H9 (cell line): ENCODE data around the gene MASP2. TPM values are rescaled to one million over a fixed set of nuclear protein-coding genes. Genes with fewer than 3 reads are reported as not detected.

Experiments
- DNase-seq: peaks from one replicate; pipeline ENCODE4 v3.0.0-alpha.2; 2017
- H2AFZ ChIP-seq: one replicate; pipeline ENCODE4 v1.6.1; 2013; ENCODE audit warnings: mild to moderate bottlenecking, low read length, control low read depth, moderate library complexity
- H2AK5ac ChIP-seq: 2 replicates; pipeline ENCODE4 v1.6.1; 2013; ENCODE audit warnings: low read length, control low read depth, mixed read lengths; ENCODE audit not compliant: insufficient read length
- H2BK120ac ChIP-seq: one replicate; pipeline ENCODE4 v1.6.1; 2013; ENCODE audit warnings: low read depth, mild to moderate bottlenecking, low read length, control low read depth, inconsistent platforms; ENCODE audit not compliant: poor library complexity, severe bottlenecking
- H2BK12ac ChIP-seq: 2 replicates; pipeline ENCODE4 v1.6.1; 2013; ENCODE audit warnings: low read length, control low read depth, mixed read lengths, low read depth; ENCODE audit not compliant: insufficient read length
- H2BK15ac ChIP-seq: 2 replicates; pipeline ENCODE4 v1.6.1; 2013; ENCODE audit warnings: low read depth, low read length, control low read depth
- H2BK20ac ChIP-seq: one replicate; pipeline ENCODE4 v1.6.1; 2013; ENCODE audit warnings: low read depth, mild to moderate bottlenecking, low read length, control low read depth, inconsistent platforms; ENCODE audit not compliant: poor library complexity, severe bottlenecking
- H2BK5ac ChIP-seq: 2 replicates; pipeline ENCODE4 v1.6.1; 2013; ENCODE audit warnings: low read length, control low read depth, mixed read lengths; ENCODE audit not compliant: insufficient read length
- H3K14ac ChIP-seq: 2 replicates; pipeline ENCODE4 v1.6.1; 2013; ENCODE audit warnings: low read length, control low read depth; ENCODE audit not compliant: insufficient read depth
- H3K18ac ChIP-seq: 2 replicates; pipeline ENCODE4 v1.6.1; 2013; ENCODE audit warnings: low read depth, mild to moderate bottlenecking, mixed read lengths, low read length, control low read depth; ENCODE audit not compliant: insufficient read length
- H3K23ac ChIP-seq: 2 replicates; pipeline ENCODE4 v1.6.1; 2013; ENCODE audit warnings: low read length, control low read depth, mixed read lengths, low read depth; ENCODE audit not compliant: insufficient read length
- H3K23me2 ChIP-seq: 2 replicates; pipeline ENCODE4 v1.6.1; 2013; ENCODE audit warnings: low read depth, mild to moderate bottlenecking, mixed read lengths, low read length, control low read depth; ENCODE audit not compliant: insufficient read length, poor library complexity, severe bottlenecking
- H3K27ac ChIP-seq: 2 replicates; pipeline ENCODE4 v1.5.1; 2013; ENCODE audit warnings: low read length, control low read depth, mixed read lengths, low read depth; ENCODE audit not compliant: insufficient read length
- H3K27me3 ChIP-seq: 2 replicates; pipeline ENCODE4 v1.6.1; 2013; ENCODE audit warnings: low read length, control low read depth, inconsistent platforms; ENCODE audit not compliant: insufficient read depth
- H3K4ac ChIP-seq: 2 replicates; pipeline ENCODE4 v1.6.1; 2013; ENCODE audit warnings: low read depth, mild to moderate bottlenecking, control low read depth, inconsistent platforms, low read length, moderate library complexity
- H3K4me1 ChIP-seq: 2 replicates; pipeline ENCODE4 v1.6.1; 2013; ENCODE audit warnings: low read length, control low read depth, inconsistent platforms; ENCODE audit not compliant: insufficient read depth
- H3K4me2 ChIP-seq: 2 replicates; pipeline ENCODE4 v1.6.1; 2013; ENCODE audit warnings: low read length, control low read depth, mixed read lengths; ENCODE audit not compliant: insufficient read length, insufficient read depth
- H3K56ac ChIP-seq: 2 replicates; pipeline ENCODE4 v1.6.1; 2013; ENCODE audit warnings: low read depth, mild to moderate bottlenecking, mixed read lengths, low read length, control low read depth; ENCODE audit not compliant: insufficient read length
- H3K79me1 ChIP-seq: 2 replicates; pipeline ENCODE4 v1.6.1; 2013; ENCODE audit warnings: low read depth, mild to moderate bottlenecking, moderate library complexity, low read length, control low read depth, inconsistent platforms; ENCODE audit not compliant: insufficient read depth, poor library complexity, severe bottlenecking
- H3K79me2 ChIP-seq: 2 replicates; pipeline ENCODE4 v1.6.1; 2013; ENCODE audit warnings: low read length, control low read depth, inconsistent platforms; ENCODE audit not compliant: insufficient read depth
- H3K9ac ChIP-seq: 2 replicates; pipeline ENCODE4 v1.6.1; 2013; ENCODE audit warnings: low read length, control low read depth, mixed read lengths; ENCODE audit not compliant: insufficient read length; ENCODE audit errors: extremely low read depth
- H3K9me3 ChIP-seq: one replicate; pipeline ENCODE4 v1.6.1; 2013; ENCODE audit warnings: low read depth, low read length, inconsistent platforms; ENCODE audit not compliant: control insufficient read depth
- H3T11ph ChIP-seq: one replicate; pipeline ENCODE4 v1.6.1; 2013; ENCODE audit warnings: mild to moderate bottlenecking, low read length, control low read depth, inconsistent platforms
- H4K20me1 ChIP-seq: one replicate; pipeline ENCODE4 v1.6.1; 2013; ENCODE audit not compliant: control insufficient read depth, insufficient read length, insufficient read depth
- H4K5ac ChIP-seq: 2 replicates; pipeline ENCODE4 v1.6.1; 2013; ENCODE audit warnings: low read depth, mild to moderate bottlenecking, mixed read lengths, low read length, control low read depth; ENCODE audit not compliant: insufficient read length
- H4K8ac ChIP-seq: replicated peaks from 2 replicates; pipeline ENCODE4 v1.6.1; 2013; ENCODE audit warnings: low read length, control low read depth, mixed read lengths, low read depth; ENCODE audit not compliant: insufficient read length
- H4K91ac ChIP-seq: 2 replicates; pipeline ENCODE4 v1.6.1; 2013; ENCODE audit warnings: low read depth, mild to moderate bottlenecking, moderate library complexity, mixed read lengths, low read length, control low read depth; ENCODE audit not compliant: insufficient read length
- H3K27ac Mint-ChIP-seq, 3 experiments: 2 replicates in 2 of 3; 3 replicates in 1 of 3; pipeline ENCODE4 v1.8.0; 2020 to 2021; ENCODE audit warnings: mixed read lengths in 3 of 3, mild to moderate bottlenecking in 1 of 3, moderate library complexity in 1 of 3
- H3K27me3 Mint-ChIP-seq: 2 replicates; pipeline ENCODE4 v1.8.0; 2021; ENCODE audit warnings: low read depth, mild to moderate bottlenecking, moderate library complexity, mixed read lengths
- H3K36me3 Mint-ChIP-seq, 3 experiments: 2 replicates in 2 of 3; 3 replicates in 1 of 3; pipeline ENCODE4 v1.8.0; 2020 to 2021; ENCODE audit warnings: low read depth in 3 of 3, mixed read lengths in 3 of 3; ENCODE audit not compliant: insufficient read depth in 1 of 3
- H3K4me1 Mint-ChIP-seq, 2 experiments: 2 replicates each; pipeline ENCODE4 v1.8.0; 2020; ENCODE audit warnings: mixed read lengths in 2 of 2
- H3K4me3 Mint-ChIP-seq, 2 experiments: 2 replicates in 1 of 2; 3 replicates in 1 of 2; pipeline ENCODE4 v1.8.0; 2020 to 2021; ENCODE audit warnings: mild to moderate bottlenecking in 2 of 2, mixed read lengths in 2 of 2, moderate library complexity in 1 of 2
- H3K9me3 Mint-ChIP-seq, 2 experiments: 2 replicates in 1 of 2; 3 replicates in 1 of 2; pipeline ENCODE4 v1.8.0; 2020; ENCODE audit warnings: mild to moderate bottlenecking in 2 of 2, mixed read lengths in 2 of 2, moderate library complexity in 1 of 2
- CTCF ChIP-seq: fragments of 200-600 bp; sonication (generic); conservative IDR thresholded peaks from 3 replicates; pipeline ENCODE4 v1.8.0; 2021; ENCODE audit warnings: antibody characterized with exemption, mild to moderate bottlenecking
- WGBS: extraction: QIAGEN DNeasy Blood & Tissue Kit; methylation state at CpG from one replicate; pipeline ENCODE4 v1.1.7; 2013; ENCODE audit warnings: missing lambda C conversion rate, low lambda C conversion rate, mixed read lengths; ENCODE audit not compliant: insufficient read length; ENCODE audit errors: extremely low coverage; 5-methylcytosine and 5-hydroxymethylcytosine counted together
- total RNA-seq: library from RNA; stranded (reverse); gene quantifications from 2 replicates; pipeline ENCODE4 v1.2.1, GENCODE V29; 2021

Gene MASP2
- total RNA-seq, 1 experiment from 2014 or later = 0.46 TPM

GRCh38 chr1:11061652-11062365, 14.8 kb upstream of the MASP2 start:
- Histone ChIP-seq H2BK120ac (no peak overlapping the region), H4K91ac (no peak overlapping the region), H3K9ac (no peak overlapping the region), H3K4ac (no peak overlapping the region), H2BK15ac (no peak overlapping the region), H2BK5ac (no peak overlapping the region), H3K27me3 (no peaks in the 10 kb centered on the region), H3T11ph (no peak overlapping the region), H3K18ac (no peak overlapping the region), H2BK12ac (no peak overlapping the region), H3K79me1 (no peaks in the 10 kb centered on the region), H2AFZ (no peak overlapping the region), H3K23me2 (peaks cover 7% of the 10 kb centered on the region), H4K8ac (no peak overlapping the region), H2AK5ac (no peak overlapping the region), H3K4me2 (no peak overlapping the region), H3K79me2 (peaks cover 2% of the 10 kb centered on the region; the same call in 1 of the 2 replicates), H4K5ac (no peak overlapping the region), H3K9me3 (no peaks in the 10 kb centered on the region), H3K56ac (no peak overlapping the region), H3K4me1 (no peaks in the 10 kb centered on the region), H3K14ac (no peak overlapping the region), H2BK20ac (no peak overlapping the region), H3K23ac (no peak overlapping the region), H4K20me1 (no peaks in the 10 kb centered on the region), H3K27ac (no peak overlapping the region)
- Mint-ChIP-seq H3K4me1 (peaks cover 13 to 19% of the 10 kb centered on the region in 2 experiments), H3K4me3 (peak overlapping the region; percentile 41 to 48; a peak in 3 of 5 replicates), H3K27me3 (no peaks in the 10 kb centered on the region), H3K36me3 (peaks cover 37 to 68% (median 39%) of the 10 kb centered on the region in 3 experiments), H3K9me3 (no peaks in the 10 kb centered on the region), H3K27ac (peak overlapping the region in 1 of 3 experiments; percentile 23; a peak in 1 of 7 replicates)
- WGBS = no CpG with 5 or more reads among the region's 5 CpGs
- no peak for DNase-seq
- TF ChIP-seq CTCF = no peak
